RKO (cell line): ENCODE data around the gene GRM5.
"Not testable (repeated sequence)": the region's sequence is repeated elsewhere in the genome, so short reads cannot be mapped to it uniquely, and the experiment has no call there.

Experiments
- DNase-seq: peaks from one replicate; pipeline ENCODE4 v3.0.0-alpha.2; 2016; ENCODE audit warnings: low spot score

Gene GRM5

GRCh38 chr11:89065651-89066201 is at the start of gene GRM5:
Gene GRM5 (minus strand): TSS chr11:89065982. CDS start chr11:89047872, 18,110 bp downstream.
- DNase-seq = not testable (repeated sequence)

- DNase-seq = peak; percentile 25
Measured at GRCh38 chr11:89097956-89098355, 32.2 kb upstream of the GRM5 start.

- not testable (repeated sequence) for DNase-seq
Measured at GRCh38 chr11:89093806-89094205, 28.0 kb upstream of the GRM5 start.

- DNase-seq = not testable (repeated sequence)
Measured at GRCh38 chr11:89084951-89085350, 19.2 kb upstream of the GRM5 start.

- DNase-seq = not testable (repeated sequence)
Measured at GRCh38 chr11:89070911-89071310, 5.1 kb upstream of the GRM5 start.

- no peak for DNase-seq
Measured at GRCh38 chr11:89067264-89067663, 1.5 kb upstream of the GRM5 start.

GRCh38 chr11:89065066-89065465 is 716 bp downstream of the GRM5 start:
- DNase-seq = no peak

GRCh38 chr11:89063481-89063951 is 2.3 kb downstream of the GRM5 start:
- not testable (repeated sequence) for DNase-seq

- DNase-seq = not testable (repeated sequence)
Measured at GRCh38 chr11:89062771-89063298, 2.9 kb downstream of the GRM5 start.

GRCh38 chr11:89061839-89062238 is 3.9 kb downstream of the GRM5 start:
- DNase-seq = not testable (repeated sequence)

- DNase-seq = not testable (repeated sequence)
Measured at GRCh38 chr11:89057406-89057805, 8.4 kb downstream of the GRM5 start.

- DNase-seq = no peak
Measured at GRCh38 chr11:89052220-89052619, 13.6 kb downstream of the GRM5 start.

GRCh38 chr11:89047159-89047558 is 18.6 kb downstream of the GRM5 start:
- DNase-seq = not testable (repeated sequence)

GRCh38 chr11:89043861-89044588 is 21.8 kb downstream of the GRM5 start:
- not testable (repeated sequence) for DNase-seq

GRCh38 chr11:89029671-89030070 is 36.1 kb downstream of the GRM5 start:
- not testable (repeated sequence) for DNase-seq

GRCh38 chr11:89021339-89021738 is 44.4 kb downstream of the GRM5 start:
- DNase-seq = no peak

GRCh38 chr11:89019827-89020547 is 45.8 kb downstream of the GRM5 start:
- DNase-seq = not testable (repeated sequence)

GRCh38 chr11:89016214-89016613 is 49.6 kb downstream of the GRM5 start:
- no peak for DNase-seq

GRCh38 chr11:89015614-89016013 is 50.2 kb downstream of the GRM5 start:
- no peak for DNase-seq

- not testable (repeated sequence) for DNase-seq
Measured at GRCh38 chr11:89000852-89001251, 64.9 kb downstream of the GRM5 start.

- DNase-seq = no peak
Measured at GRCh38 chr11:88979641-88980040, 86.1 kb downstream of the GRM5 start.

- DNase-seq = not testable (repeated sequence)
Measured at GRCh38 chr11:88978992-88979391, 86.8 kb downstream of the GRM5 start.
